SHP77 treated with DMSO at 0.1 percent for 48 hours (cell line): Measurements from ENCODE around the gene CBFA2T2.
A peak's percentile ranks its signal among the peaks of the same experiment; 100 is the strongest.
"Not testable (repeated sequence)": the region's sequence is repeated elsewhere in the genome, so short reads cannot be mapped to it uniquely, and the experiment has no call there.

Experiments
- DNase-seq: peaks from one replicate; lab custom pipeline; 2025; lab: John Stamatoyannopoulos, UW

CBFA2T2 gene

GRCh38 chr20:33549229-33549999 lies 59.5 kb downstream of the CBFA2T2 start:
- DNase-seq = no peak

GRCh38 chr20:33551778-33552177 lies 61.9 kb downstream of the CBFA2T2 start:
- no peak for DNase-seq

- no peak for DNase-seq
These were observed 62.6 kb downstream of the CBFA2T2 start for GRCh38 chr20:33552519-33552918.

- DNase-seq = no peak
These were observed 63.6 kb downstream of the CBFA2T2 start for GRCh38 chr20:33553516-33553915.

GRCh38 chr20:33554914-33555420 lies 65.1 kb downstream of the CBFA2T2 start:
- DNase-seq = peak; percentile 97

- no peak for DNase-seq
These were observed 65.9 kb downstream of the CBFA2T2 start for GRCh38 chr20:33555755-33556154.

- no peak for DNase-seq
These were observed 66.3 kb downstream of the CBFA2T2 start for GRCh38 chr20:33556246-33556645.

- DNase-seq = no peak
These were observed 68.7 kb downstream of the CBFA2T2 start for GRCh38 chr20:33558348-33559144.

- DNase-seq = no peak
These were observed 69.3 kb downstream of the CBFA2T2 start for GRCh38 chr20:33559212-33559611.

GRCh38 chr20:33560026-33560425 lies 70.1 kb downstream of the CBFA2T2 start:
- no peak for DNase-seq

- not testable (repeated sequence) for DNase-seq
These were observed 71.2 kb downstream of the CBFA2T2 start for GRCh38 chr20:33561053-33561452.

- DNase-seq = peak; percentile 93
These were observed 72.1 kb downstream of the CBFA2T2 start for GRCh38 chr20:33561692-33562601.

GRCh38 chr20:33563788-33564187 lies 73.9 kb downstream of the CBFA2T2 start:
- no peak for DNase-seq

GRCh38 chr20:33566781-33567603 lies 77.1 kb downstream of the CBFA2T2 start:
- no peak for DNase-seq

GRCh38 chr20:33567949-33568348 lies 78.1 kb downstream of the CBFA2T2 start:
- no peak for DNase-seq

- peak; percentile 96 for DNase-seq
These were observed 78.5 kb downstream of the CBFA2T2 start for GRCh38 chr20:33568378-33568777.

GRCh38 chr20:33568868-33569801 lies 79.2 kb downstream of the CBFA2T2 start:
- no peak for DNase-seq

GRCh38 chr20:33569802-33570391 lies 80.0 kb downstream of the CBFA2T2 start:
- no peak for DNase-seq

GRCh38 chr20:33570743-33571142 lies 80.8 kb downstream of the CBFA2T2 start:
- DNase-seq = peak; percentile 14

- DNase-seq = not testable (repeated sequence)
These were observed 83.4 kb downstream of the CBFA2T2 start for GRCh38 chr20:33573268-33573667.
